Large intestine (tissue), 3 donors: Measurements from ENCODE around the gene WFDC1. TPM values are rescaled to one million over a fixed set of nuclear protein-coding genes. Genes with fewer than 3 reads are reported as not detected.
A peak's percentile ranks its signal among the peaks of the same experiment; 100 is the strongest.

Experiments
- DNase-seq, 2 donors: peaks; one replicate each; pipeline versions ENCODE4 v3.0.0 to v3.0.0-alpha.2; 2013
- H3K27ac ChIP-seq: one replicate; pipeline ENCODE4 v1.5.1; 2013; ENCODE audit warnings: low read length
- H3K27me3 ChIP-seq: 2 replicates; pipeline ENCODE4 v1.6.1; 2013; ENCODE audit warnings: low read length; ENCODE audit not compliant: control insufficient read depth, insufficient read depth
- H3K36me3 ChIP-seq: 2 replicates; pipeline ENCODE4 v1.6.1; 2013; ENCODE audit warnings: low read length; ENCODE audit not compliant: control insufficient read depth, insufficient read depth
- H3K4me1 ChIP-seq: one replicate; pipeline ENCODE4 v1.6.1; 2013; ENCODE audit warnings: low read length; ENCODE audit not compliant: control insufficient read depth, insufficient read depth
- H3K4me3 ChIP-seq: one replicate; pipeline ENCODE4 v1.5.1; 2013; ENCODE audit warnings: low read length
- H3K9me3 ChIP-seq: one replicate; pipeline ENCODE4 v1.6.1; 2013; ENCODE audit warnings: mild to moderate bottlenecking, low read depth, low read length, moderate library complexity; ENCODE audit not compliant: control insufficient read depth
- WGBS: methylation state at CpG from one replicate; pipeline ENCODE4 v1.1.5; 2013; ENCODE audit warnings: low lambda C conversion rate; ENCODE audit not compliant: insufficient coverage; 5-methylcytosine and 5-hydroxymethylcytosine counted together
- polyA plus RNA-seq: library from polyadenylated mRNA; unstranded; fragments of 120-200 nt; gene quantifications from one replicate; pipeline ENCODE4 v1.2.1, GENCODE V29; 2013

Gene WFDC1
- polyA plus RNA-seq, 1 donor: 18.6 TPM

GRCh38 chr16:84360170-84360569 lies 65.5 kb downstream of the WFDC1 start:
- Histone ChIP-seq H3K36me3 (no peaks in the 10 kb centered on the region), H3K4me1 (peaks cover 6% of the 10 kb centered on the region), H3K4me3 (no peak overlapping the region), H3K27me3 (no peaks in the 10 kb centered on the region), H3K27ac (no peak overlapping the region), H3K9me3 (no peaks in the 10 kb centered on the region)
- no CpG with 5 or more reads among the region's 15 CpGs for WGBS
- DNase-seq: no peak

- H3K36me3 ChIP-seq: no peaks in the 10 kb centered on the region
- H3K27ac ChIP-seq: no peak overlapping the region
- no peak for DNase-seq
- H3K27me3 ChIP-seq: peaks cover 1% of the 10 kb centered on the region
- no peaks in the 10 kb centered on the region for H3K9me3 ChIP-seq
- WGBS: no CpG with 5 or more reads among the region's 4 CpGs
- H3K4me1 ChIP-seq: peaks cover 6% of the 10 kb centered on the region
- no peak overlapping the region for H3K4me3 ChIP-seq
Measured at GRCh38 chr16:84360748-84361147, 66.1 kb downstream of the WFDC1 start.

DNA sequence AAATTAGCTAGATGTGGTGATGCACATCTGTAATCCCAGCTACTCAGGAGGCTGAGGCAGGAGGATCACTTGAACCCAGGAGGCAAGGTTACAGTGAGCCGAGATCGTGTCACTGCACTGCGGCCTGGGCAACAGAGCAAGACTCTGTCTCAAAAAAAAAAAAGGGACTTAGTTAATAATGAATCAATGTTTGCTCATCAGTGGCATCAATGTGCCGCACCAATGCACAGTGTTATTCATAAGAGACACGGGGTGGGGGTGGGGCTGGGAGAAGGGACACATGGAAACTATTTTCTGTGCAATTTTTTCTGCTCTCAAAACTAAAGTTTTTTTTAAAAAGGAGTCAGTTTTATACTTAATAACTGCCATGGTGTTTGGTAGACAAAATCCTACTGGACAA lies 66.9 kb downstream of the WFDC1 start:
- H3K36me3 ChIP-seq: no peaks in the 10 kb centered on the region
- H3K9me3 ChIP-seq: no peaks in the 10 kb centered on the region
- whole genome bisulfite sequencing: 82% methylated on average over 2 of the region's 5 CpGs
- H3K27me3 ChIP-seq: peaks cover 4% of the 10 kb centered on the region
- H3K4me1 ChIP-seq: peaks cover 6% of the 10 kb centered on the region
- H3K4me3 ChIP-seq: no peak overlapping the region
- no peak overlapping the region for H3K27ac ChIP-seq
- DNase-seq: no peak

DNA sequence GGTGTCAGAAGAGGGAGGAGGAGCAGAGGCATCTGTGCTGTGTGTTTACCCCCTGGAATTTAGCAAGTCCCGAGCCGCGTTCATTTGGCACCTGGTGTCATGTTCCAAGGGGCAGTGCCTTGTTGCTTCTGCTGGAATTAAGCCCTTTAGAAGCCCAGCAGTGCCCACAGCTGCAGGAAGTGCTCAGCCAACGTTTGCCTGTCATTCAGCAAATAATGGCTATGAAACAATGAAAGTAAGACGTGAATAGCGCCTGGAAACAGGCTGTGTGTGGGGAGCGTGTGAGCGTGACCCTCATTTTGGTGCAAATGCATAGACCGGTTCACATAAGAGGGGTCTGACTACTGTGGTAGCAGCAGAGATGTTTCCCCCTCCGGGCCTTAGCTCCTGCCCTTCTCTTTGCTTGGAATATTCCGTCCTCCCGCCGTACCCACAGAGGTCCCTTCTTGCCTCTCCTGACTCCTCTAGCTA lies 67.8 kb downstream of the WFDC1 start:
- no peaks in the 10 kb centered on the region for H3K36me3 ChIP-seq
- WGBS: no CpG with 5 or more reads among the region's 13 CpGs
- no peak overlapping the region for H3K4me3 ChIP-seq
- peaks cover 11% of the 10 kb centered on the region for H3K27me3 ChIP-seq
- no peaks in the 10 kb centered on the region for H3K9me3 ChIP-seq
- DNase-seq: no peak
- H3K4me1 ChIP-seq: peaks cover 8% of the 10 kb centered on the region
- H3K27ac ChIP-seq: no peak overlapping the region

DNA sequence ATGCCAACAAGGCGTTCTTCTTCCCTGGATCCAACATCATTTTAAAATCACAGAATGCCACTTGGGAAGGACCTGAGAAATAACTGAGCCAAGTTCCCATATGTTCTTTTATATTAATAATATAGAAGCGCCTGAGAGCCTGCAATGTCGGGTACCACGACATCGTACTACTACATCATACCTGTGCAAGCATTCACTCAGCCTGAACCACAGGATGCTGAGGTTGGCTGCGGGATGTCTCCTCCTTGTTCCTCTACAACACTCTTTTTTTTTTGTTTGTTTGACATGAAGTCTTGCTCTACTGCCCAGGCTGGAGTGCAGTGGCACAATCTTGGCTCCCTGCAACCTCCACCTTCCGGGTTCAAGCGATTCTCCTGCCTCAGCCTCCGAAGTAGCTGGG lies 71.5 kb downstream of the WFDC1 start:
- WGBS: no CpG with 5 or more reads among the region's 9 CpGs
- H3K27ac ChIP-seq: no peak overlapping the region
- H3K4me1 ChIP-seq: peaks cover 21% of the 10 kb centered on the region

GRCh38 chr16:84367297-84367680 lies 72.6 kb downstream of the WFDC1 start:
- WGBS: no CpG with 5 or more reads among the region's 9 CpGs
- peak overlapping the region; percentile 76 for H3K4me3 ChIP-seq
- peaks cover 32% of the 10 kb centered on the region for H3K27me3 ChIP-seq
- H3K9me3 ChIP-seq: no peaks in the 10 kb centered on the region
- no peak for DNase-seq
- H3K27ac ChIP-seq: no peak overlapping the region
- peaks cover 25% of the 10 kb centered on the region for H3K4me1 ChIP-seq
- no peaks in the 10 kb centered on the region for H3K36me3 ChIP-seq

More for the DNA sequence above, 71.5 kb downstream of the WFDC1 start:
- H3K27me3 ChIP-seq: peaks cover 32% of the 10 kb centered on the region
- H3K9me3 ChIP-seq: no peaks in the 10 kb centered on the region
- H3K36me3 ChIP-seq: no peaks in the 10 kb centered on the region
- H3K4me3 ChIP-seq: no peak overlapping the region
- DNase-seq: no peak

- peak overlapping the region; percentile 56 for H3K27ac ChIP-seq
- peak in 1 of 2 donors; percentile 65 for DNase-seq
- H3K9me3 ChIP-seq: no peaks in the 10 kb centered on the region
- H3K27me3 ChIP-seq: peaks cover 32% of the 10 kb centered on the region
- peak overlapping the region; percentile 76 for H3K4me3 ChIP-seq
- WGBS: no CpG with 5 or more reads among the region's 27 CpGs
- H3K4me1 ChIP-seq: peaks cover 25% of the 10 kb centered on the region
- no peaks in the 10 kb centered on the region for H3K36me3 ChIP-seq
Measured at GRCh38 chr16:84367750-84368307, 73.2 kb downstream of the WFDC1 start.

DNA sequence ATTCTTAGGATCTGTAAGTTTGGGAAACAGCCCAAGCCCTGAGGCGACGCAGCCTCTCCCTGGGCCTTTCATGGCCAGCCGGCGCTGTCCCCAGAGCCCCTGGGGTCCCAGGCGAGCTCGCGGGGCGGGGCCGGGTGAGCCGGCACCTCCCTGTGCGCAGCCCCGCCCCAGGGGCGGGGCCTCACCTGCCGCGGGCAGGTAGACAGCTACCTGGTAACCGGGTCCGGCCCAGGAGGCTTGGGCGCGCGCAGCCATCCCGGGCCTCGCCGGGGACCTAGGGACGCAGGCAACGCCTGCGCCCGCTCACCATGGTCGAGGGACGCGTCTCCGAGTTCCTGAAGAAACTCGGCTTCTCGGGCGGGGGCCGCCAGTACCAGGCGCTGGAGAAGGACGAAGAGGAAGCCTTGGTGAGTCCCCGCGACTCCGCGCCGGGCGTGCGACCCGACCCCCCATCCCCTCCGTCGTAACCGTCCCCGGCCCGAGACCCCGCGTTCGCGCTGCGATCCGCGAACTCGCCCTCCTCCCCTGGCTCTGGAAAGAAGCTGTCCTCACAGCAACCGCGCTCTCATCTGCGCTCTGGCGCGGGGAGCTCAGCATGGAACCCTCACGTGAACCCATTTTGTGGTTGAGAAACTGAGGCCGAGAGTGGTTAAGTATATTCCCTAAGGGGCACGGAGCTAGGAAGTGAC lies 73.8 kb downstream of the WFDC1 start, which contains the start of gene ATP2C2:
Gene ATP2C2, plus strand, starts transcription at position 231 of the 689 bp plus-strand sequence. Its CDS starts 78 bp downstream, at position 309.
- WGBS: no CpG with 5 or more reads among the region's 66 CpGs

GRCh38 chr16:84369105-84369504 lies 74.4 kb downstream of the WFDC1 start:
- 54% methylated on average over 3 of the region's 7 CpGs for WGBS
- Histone ChIP-seq H3K27ac (no peak overlapping the region), H3K36me3 (no peaks in the 10 kb centered on the region), H3K27me3 (peaks cover 32% of the 10 kb centered on the region), H3K4me1 (peaks cover 25% of the 10 kb centered on the region), H3K4me3 (peak overlapping the region; percentile 76), H3K9me3 (no peaks in the 10 kb centered on the region)
- DNase-seq: no peak

More for the DNA sequence above, 73.8 kb downstream of the WFDC1 start, which contains the start of gene ATP2C2:
- Histone ChIP-seq H3K27ac (peak within 1 kb of the TSS; percentile 56), H3K36me3 (no peaks in the 10 kb centered on the region), H3K27me3 (peaks cover 32% of the 10 kb centered on the region), H3K4me1 (peaks cover 25% of the 10 kb centered on the region), H3K9me3 (no peaks in the 10 kb centered on the region), H3K4me3 (peak within 1 kb of the TSS; percentile 76)
- DNase-seq: peak; percentile 61 to 82

GRCh38 chr16:84369938-84370627 lies 75.4 kb downstream of the WFDC1 start:
- peak in 1 of 2 donors; percentile 68 for DNase-seq
- Histone ChIP-seq H3K9me3 (no peaks in the 10 kb centered on the region), H3K4me1 (peaks cover 25% of the 10 kb centered on the region), H3K36me3 (no peaks in the 10 kb centered on the region), H3K27ac (peak overlapping the region; percentile 66), H3K27me3 (peaks cover 32% of the 10 kb centered on the region), H3K4me3 (no peak overlapping the region)
- WGBS: no CpG with 5 or more reads among the region's 11 CpGs
